Upper lobe of left lung (tissue), 6 donors: ENCODE results near the gene STEAP3. TPM values are rescaled to one million over a fixed set of nuclear protein-coding genes. Genes with fewer than 3 reads are reported as not detected.
A peak's percentile ranks its signal among the peaks of the same experiment; 100 is the strongest.

Experiments
- ATAC-seq, 2 donors: fragments of 200-7000 bp; cut with Tn5 transposase; one replicate each; pipeline ENCODE4 v1.9.1; 2022; ENCODE audit warnings: mild to moderate bottlenecking in 2 of 2, moderate library complexity in 2 of 2; ENCODE audit not compliant: low FRiP score in 2 of 2
- DNase-seq, 2 donors: peaks; one replicate each; pipeline ENCODE4 v3.0.0-alpha.2; 2019 to 2020
- H3K27ac ChIP-seq, 4 donors: fragments of 200-600 bp; sonication (generic); one replicate each; pipeline ENCODE4 v1.5.1; 2016 to 2019
- H3K27me3 ChIP-seq, 4 donors: fragments of 200-600 bp; sonication (generic); one replicate each; pipeline ENCODE4 v1.5.1; 2017 to 2019
- H3K36me3 ChIP-seq, 4 donors: fragments of 200-600 bp; sonication (generic); one replicate each; pipeline ENCODE4 v1.5.1; 2016 to 2019
- H3K4me1 ChIP-seq, 4 donors: fragments of 200-600 bp; sonication (generic); one replicate each; pipeline ENCODE4 v1.5.1; 2018 to 2019
- H3K4me3 ChIP-seq, 4 donors: fragments of 200-600 bp; sonication (generic); one replicate each; pipeline ENCODE4 v1.5.1; 2017 to 2019; ENCODE audit warnings: mild to moderate bottlenecking in 2 of 4, moderate library complexity in 1 of 4
- H3K9me3 ChIP-seq, 4 donors: fragments of 200-600 bp; sonication (generic); one replicate each; pipeline ENCODE4 v1.5.1; 2018 to 2019
- CTCF ChIP-seq, 6 experiments: fragments of 450-650 bp in 4 of 6; fragments of 200-600 bp in 2 of 6; sonication (generic) in 2 of 6; IDR thresholded peaks; one replicate each; pipeline ENCODE4 v1.5.1; 2016 to 2019; ENCODE audit warnings: antibody characterized with exemption in 6 of 6
- EP300 ChIP-seq, 4 donors: sonication (generic); formaldehyde crosslinking; IDR thresholded peaks; one replicate each; pipeline ENCODE4 v1.5.1; 2017; ENCODE audit warnings: antibody characterized with exemption in 4 of 4, control low read depth in 2 of 4
- POLR2A ChIP-seq, 4 donors: fragments of 450-650 bp; IDR thresholded peaks; one replicate each; pipeline ENCODE4 v1.5.1; 2016 to 2017; ENCODE audit warnings: antibody characterized with exemption in 4 of 4, mild to moderate bottlenecking in 2 of 4
- POLR2AphosphoS5 ChIP-seq, 2 donors: sonication (generic); formaldehyde crosslinking; IDR thresholded peaks; one replicate each; pipeline ENCODE4 v1.5.1; 2017; ENCODE audit warnings: antibody characterized with exemption in 2 of 2
- WGBS, 2 donors: methylation state at CpG; one replicate each; pipeline ENCODE4 v1.1.5; 2017 to 2018; 5-methylcytosine and 5-hydroxymethylcytosine counted together
- total RNA-seq, 6 donors: library from RNA; depleted of rRNA in 4 of 6; stranded (reverse); fragments of >200 nt in 4 of 6; gene quantifications; one replicate each; pipeline versions ENCODE4 v1.1.0 to v1.2.1, GENCODE V29; 2016 to 2021
- donor health status: DM: no; HTN: no; CAD: no; lungs with moderate emphysema.
- donor health status: DM: no; HTN: yes; CAD: no; lungs with severe emphysema.

The STEAP3 gene
- total RNA-seq, 6 donors from 2014 or later = 18.1 to 26.6 (median 22.4) TPM

DNA sequence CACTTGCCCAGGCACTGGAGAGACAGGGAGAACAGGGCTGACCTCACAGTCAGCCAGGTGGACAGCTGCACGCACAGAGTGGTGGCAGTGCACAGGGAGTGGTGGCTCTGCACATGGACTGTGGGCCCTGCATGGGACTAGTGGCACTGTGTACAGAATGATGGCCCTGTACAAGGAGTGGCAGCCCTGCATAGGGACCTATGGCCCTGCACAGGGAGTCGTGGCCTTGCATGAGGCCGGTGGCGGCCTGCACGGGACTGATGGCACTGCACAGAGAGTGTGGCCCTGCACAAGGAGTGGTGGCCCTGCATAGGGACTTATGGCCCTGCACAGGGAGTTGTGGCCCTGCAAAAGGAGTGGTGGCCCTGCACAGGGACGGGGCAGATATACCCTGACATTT, 19.1 kb upstream of the STEAP3 start:
- H3K27me3 ChIP-seq = no peaks in the 10 kb centered on the region
- H3K4me3 ChIP-seq = no peak overlapping the region
- no peaks in the 10 kb centered on the region for H3K9me3 ChIP-seq
- DNase-seq (peak in 1 of 2 donors; percentile 58), ATAC-seq (peak in 1 of 2 donors; percentile 8)
- 86 to 88% methylated on average over 2 to 6 of the region's 6 CpGs for WGBS, 2 donors
- TF ChIP-seq EP300 (IDR thresholded peaks at IDR 0.05) (no peak), CTCF (IDR thresholded peaks at IDR 0.05) (no peak), POLR2A (IDR thresholded peaks at IDR 0.05) (no peak), POLR2AphosphoS5 (IDR thresholded peaks at IDR 0.05) (no peak)
- no peaks in the 10 kb centered on the region for H3K36me3 ChIP-seq
- H3K4me1 ChIP-seq = no peaks in the 10 kb centered on the region
- H3K27ac ChIP-seq = no peak overlapping the region

- no peaks in the 10 kb centered on the region for H3K36me3 ChIP-seq
- no peak overlapping the region for H3K4me3 ChIP-seq
- H3K9me3 ChIP-seq = no peaks in the 10 kb centered on the region
- H3K27ac ChIP-seq = no peak overlapping the region
- H3K4me1 ChIP-seq = no peaks in the 10 kb centered on the region
- WGBS, 2 donors = 81 to 86% methylated on average over 13 of the region's 13 CpGs
- no peak for DNase-seq
- peak in 1 of 2 donors; percentile 18 for ATAC-seq
- TF ChIP-seq POLR2AphosphoS5 (IDR thresholded peaks at IDR 0.05) (no peak), POLR2A (IDR thresholded peaks at IDR 0.05) (no peak), EP300 (IDR thresholded peaks at IDR 0.05) (no peak), CTCF (IDR thresholded peaks at IDR 0.05) (no peak)
- no peaks in the 10 kb centered on the region for H3K27me3 ChIP-seq
Measured at GRCh38 chr2:119205001-119205706, 18.5 kb upstream of the STEAP3 start.

DNA sequence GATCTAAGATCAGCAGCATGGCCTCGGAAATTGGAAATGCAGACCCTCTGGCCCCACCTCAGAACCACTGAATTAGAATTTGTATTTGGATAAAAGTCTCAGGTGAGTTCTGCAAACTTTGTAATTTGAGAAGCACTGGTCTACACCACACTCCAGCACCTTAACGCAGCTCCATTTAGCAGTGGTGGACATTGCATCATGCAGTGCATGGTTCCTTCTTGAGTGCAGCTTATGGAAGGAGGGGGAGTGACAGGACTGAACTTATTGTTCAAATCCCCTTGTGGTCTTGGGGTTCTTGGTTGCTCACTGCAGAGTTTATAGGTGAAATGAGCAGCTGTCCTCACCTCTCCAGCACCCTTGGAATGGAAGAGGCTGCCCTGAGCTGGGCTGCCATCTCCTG, 17.4 kb upstream of the STEAP3 start:
- no peak overlapping the region for H3K27ac ChIP-seq
- DNase-seq = no peak
- 58 to 83% methylated on average over 2 of the region's 2 CpGs for WGBS, 2 donors
- no peak for ATAC-seq
- no peaks in the 10 kb centered on the region for H3K27me3 ChIP-seq
- no peaks in the 10 kb centered on the region for H3K9me3 ChIP-seq
- no peak overlapping the region for H3K4me3 ChIP-seq
- no peak for TF ChIP-seq CTCF (IDR thresholded peaks at IDR 0.05)
- no peak for TF ChIP-seq POLR2A (IDR thresholded peaks at IDR 0.05)
- no peak for TF ChIP-seq EP300 (IDR thresholded peaks at IDR 0.05)
- TF ChIP-seq POLR2AphosphoS5 (IDR thresholded peaks at IDR 0.05) = no peak
- H3K36me3 ChIP-seq = no peaks in the 10 kb centered on the region
- H3K4me1 ChIP-seq = no peaks in the 10 kb centered on the region

DNA sequence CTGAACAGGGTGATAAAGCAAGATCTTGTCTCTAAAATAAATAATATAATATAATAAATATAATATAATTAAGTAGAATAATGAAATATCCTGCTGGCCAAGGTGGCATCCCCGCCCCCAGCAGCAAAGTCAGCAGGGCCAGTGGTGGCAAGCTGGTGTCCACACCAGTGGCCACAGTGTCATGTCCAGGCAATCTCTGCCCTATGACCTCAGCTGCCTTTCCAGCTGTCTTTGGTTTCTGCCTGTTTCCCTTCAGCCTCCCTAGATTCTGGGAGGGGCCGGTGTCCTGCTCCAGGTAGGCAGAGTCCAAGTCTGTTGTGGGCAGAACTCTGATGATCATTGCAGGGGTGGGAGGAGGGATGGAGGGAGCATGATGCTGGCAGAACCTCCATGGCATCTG, 16.2 kb upstream of the STEAP3 start:
- ATAC-seq = no peak
- no peaks in the 10 kb centered on the region for H3K9me3 ChIP-seq
- H3K36me3 ChIP-seq = no peaks in the 10 kb centered on the region
- no peaks in the 10 kb centered on the region for H3K4me1 ChIP-seq
- 60 to 63% methylated on average over 2 of the region's 2 CpGs for WGBS, 2 donors
- DNase-seq = no peak
- no peaks in the 10 kb centered on the region for H3K27me3 ChIP-seq
- TF ChIP-seq CTCF (IDR thresholded peaks at IDR 0.05) (no peak), EP300 (IDR thresholded peaks at IDR 0.05) (no peak), POLR2A (IDR thresholded peaks at IDR 0.05) (no peak), POLR2AphosphoS5 (IDR thresholded peaks at IDR 0.05) (no peak)
- H3K4me3 ChIP-seq = no peak overlapping the region
- H3K27ac ChIP-seq = no peak overlapping the region

- Histone ChIP-seq H3K9me3 (no peaks in the 10 kb centered on the region), H3K4me1 (no peaks in the 10 kb centered on the region), H3K4me3 (no peak overlapping the region), H3K36me3 (no peaks in the 10 kb centered on the region), H3K27ac (no peak overlapping the region), H3K27me3 (no peaks in the 10 kb centered on the region)
- 59% methylated on average over 4 of the region's 4 CpGs; no CpG with 5 or more reads in 1 of the 2 donors for WGBS, 2 donors
- ATAC-seq = peak in 1 of 2 donors; percentile 73
- peak in 1 of 6 experiments; percentile 13 for TF ChIP-seq CTCF (IDR thresholded peaks at IDR 0.05)
- no peak for TF ChIP-seq POLR2A (IDR thresholded peaks at IDR 0.05)
- DNase-seq = no peak
Measured at GRCh38 chr2:119208791-119209203, 14.8 kb upstream of the STEAP3 start.
